Measurements from ENCODE around the gene GALE. TPM values are rescaled to one million over a fixed set of nuclear protein-coding genes. Genes with fewer than 3 reads are reported as not detected.
"Not testable (repeated sequence)": the region's sequence is repeated elsewhere in the genome, so short reads cannot be mapped to it uniquely, and the experiment has no call there.

The GALE gene
- total RNA-seq, 4 donors from 2014 or later, result 14.1 to 16.7 (median 15.0) TPM

GRCh38 chr1:23797478-23798448, 2.8 kb downstream of the GALE start:
- Histone ChIP-seq H3K27ac (no peak overlapping the region), H3K27me3 (no peaks in the 10 kb centered on the region), H3K4me3 (no peak overlapping the region), H3K4me1 (peaks cover 0 to 9% of the 10 kb centered on the region in 2 donors), H3K9me3 (no peaks in the 10 kb centered on the region), H3K36me3 (no peaks in the 10 kb centered on the region)
- intact Hi-C loops (cut with DNase I; ENCODE audit: low total_unique reads), result no loop called here
- TF ChIP-seq POLR2A (IDR thresholded peaks at IDR 0.05) (no peak), CTCF (IDR thresholded peaks at IDR 0.05) (no peak)
- no peak for DNase-seq

- TF ChIP-seq CTCF (IDR thresholded peaks at IDR 0.05) (no peak), POLR2A (IDR thresholded peaks at IDR 0.05) (no peak)
- Histone ChIP-seq H3K36me3 (no peaks in the 10 kb centered on the region), H3K27me3 (no peaks in the 10 kb centered on the region), H3K4me3 (no peak overlapping the region), H3K9me3 (no peaks in the 10 kb centered on the region), H3K27ac (no peak overlapping the region), H3K4me1 (peaks cover 0 to 20% of the 10 kb centered on the region in 2 donors)
- DNase-seq, result no peak
- intact Hi-C loops (cut with DNase I; ENCODE audit: low total_unique reads), result no loop called here
Observed at GRCh38 chr1:23796466-23797271, 3.9 kb downstream of the GALE start.

- Histone ChIP-seq H3K27ac (no peak overlapping the region), H3K4me3 (no peak overlapping the region), H3K27me3 (no peaks in the 10 kb centered on the region), H3K36me3 (no peaks in the 10 kb centered on the region), H3K9me3 (no peaks in the 10 kb centered on the region), H3K4me1 (peaks cover 0 to 17% of the 10 kb centered on the region in 2 donors)
- intact Hi-C loops (cut with DNase I; ENCODE audit: low total_unique reads), result no loop called here
- DNase-seq, result no peak
- TF ChIP-seq POLR2A (IDR thresholded peaks at IDR 0.05) (no peak), CTCF (IDR thresholded peaks at IDR 0.05) (no peak)
Observed at GRCh38 chr1:23795676-23796465, 4.7 kb downstream of the GALE start.

GRCh38 chr1:23794732-23795182, 5.8 kb downstream of the GALE start:
- DNase-seq, H3K36me3 ChIP-seq: not testable (repeated sequence)

More at GRCh38 chr1:23794732-23795182, 5.8 kb downstream of the GALE start:
- H3K9me3 ChIP-seq; H3K27ac ChIP-seq; H3K4me3 ChIP-seq; H3K27me3 ChIP-seq; intact Hi-C loops (cut with DNase I; ENCODE audit: low total_unique reads): not testable (repeated sequence)
- peaks cover 0 to 16% of the 10 kb centered on the region in 2 donors for H3K4me1 ChIP-seq

All from uterus (tissue), 4 donors.